ENCODE results near the gene KIAA0825.

Gene KIAA0825

GRCh38 chr5:94254214-94254613 is 364.2 kb downstream of the KIAA0825 start:
- Mint-ChIP-seq H3K9me3 (no peaks in the 10 kb centered on the region), H3K27me3 (no peaks in the 10 kb centered on the region), H3K36me3 (no peaks in the 10 kb centered on the region), H3K4me3 (no peak overlapping the region), H3K27ac (no peak overlapping the region), H3K4me1 (no peaks in the 10 kb centered on the region)
- no peak for ATAC-seq

GRCh38 chr5:94250985-94251384 is 367.4 kb downstream of the KIAA0825 start:
- Mint-ChIP-seq H3K36me3 (no peaks in the 10 kb centered on the region), H3K9me3 (no peaks in the 10 kb centered on the region), H3K4me3 (no peak overlapping the region), H3K4me1 (no peaks in the 10 kb centered on the region), H3K27me3 (no peaks in the 10 kb centered on the region), H3K27ac (no peak overlapping the region)
- ATAC-seq: no peak

- ATAC-seq: no peak
- Mint-ChIP-seq H3K27me3 (no peaks in the 10 kb centered on the region), H3K27ac (no peak overlapping the region), H3K4me1 (no peaks in the 10 kb centered on the region), H3K36me3 (no peaks in the 10 kb centered on the region), H3K9me3 (no peaks in the 10 kb centered on the region), H3K4me3 (no peak overlapping the region)
Observed at GRCh38 chr5:94249430-94249829, 369.0 kb downstream of the KIAA0825 start.

GRCh38 chr5:94248175-94248875 is 370.1 kb downstream of the KIAA0825 start:
- Mint-ChIP-seq H3K4me1 (no peaks in the 10 kb centered on the region), H3K36me3 (no peaks in the 10 kb centered on the region), H3K4me3 (no peak overlapping the region), H3K27ac (no peak overlapping the region), H3K27me3 (no peaks in the 10 kb centered on the region), H3K9me3 (no peaks in the 10 kb centered on the region)
- no peak for ATAC-seq

GRCh38 chr5:94245608-94246007 is 372.8 kb downstream of the KIAA0825 start:
- Mint-ChIP-seq H3K27ac (no peak overlapping the region), H3K27me3 (no peaks in the 10 kb centered on the region), H3K4me1 (no peaks in the 10 kb centered on the region), H3K4me3 (no peak overlapping the region), H3K36me3 (no peaks in the 10 kb centered on the region), H3K9me3 (no peaks in the 10 kb centered on the region)
- no peak for ATAC-seq

- no peaks in the 10 kb centered on the region for H3K9me3 Mint-ChIP-seq
- no peak overlapping the region for H3K4me3 Mint-ChIP-seq
- no peaks in the 10 kb centered on the region for H3K27me3 Mint-ChIP-seq
- H3K27ac Mint-ChIP-seq: no peak overlapping the region
- no peaks in the 10 kb centered on the region for H3K4me1 Mint-ChIP-seq
- ATAC-seq: no peak
- no peaks in the 10 kb centered on the region for H3K36me3 Mint-ChIP-seq
Observed at GRCh38 chr5:94244921-94245320, 373.5 kb downstream of the KIAA0825 start.

GRCh38 chr5:94243612-94244011 is 374.8 kb downstream of the KIAA0825 start:
- H3K36me3 Mint-ChIP-seq: no peaks in the 10 kb centered on the region
- H3K4me3 Mint-ChIP-seq: no peak overlapping the region
- ATAC-seq: no peak
- H3K9me3 Mint-ChIP-seq: no peaks in the 10 kb centered on the region
- H3K27ac Mint-ChIP-seq: no peak overlapping the region
- H3K27me3 Mint-ChIP-seq: no peaks in the 10 kb centered on the region
- H3K4me1 Mint-ChIP-seq: no peaks in the 10 kb centered on the region

- H3K4me3 Mint-ChIP-seq: no peak overlapping the region
- H3K36me3 Mint-ChIP-seq: no peaks in the 10 kb centered on the region
- H3K9me3 Mint-ChIP-seq: peaks cover under 1% of the 10 kb centered on the region
- H3K27ac Mint-ChIP-seq: no peak overlapping the region
- H3K27me3 Mint-ChIP-seq: no peaks in the 10 kb centered on the region
- no peak for ATAC-seq
- H3K4me1 Mint-ChIP-seq: no peaks in the 10 kb centered on the region
Observed at GRCh38 chr5:94240993-94241651, 377.3 kb downstream of the KIAA0825 start.

GRCh38 chr5:94240596-94240992 is 377.8 kb downstream of the KIAA0825 start:
- no peak for ATAC-seq
- Mint-ChIP-seq H3K36me3 (no peaks in the 10 kb centered on the region), H3K9me3 (peaks cover 2% of the 10 kb centered on the region), H3K27ac (no peak overlapping the region), H3K4me3 (no peak overlapping the region), H3K27me3 (no peaks in the 10 kb centered on the region), H3K4me1 (no peaks in the 10 kb centered on the region)

- Mint-ChIP-seq H3K27me3 (no peaks in the 10 kb centered on the region), H3K9me3 (peaks cover 6% of the 10 kb centered on the region), H3K4me1 (no peaks in the 10 kb centered on the region), H3K27ac (no peak overlapping the region), H3K36me3 (no peaks in the 10 kb centered on the region), H3K4me3 (no peak overlapping the region)
- no peak for ATAC-seq
Observed at GRCh38 chr5:94240134-94240533, 378.3 kb downstream of the KIAA0825 start.

GRCh38 chr5:94239266-94239665 is 379.1 kb downstream of the KIAA0825 start:
- Mint-ChIP-seq H3K27ac (no peak overlapping the region), H3K4me1 (no peaks in the 10 kb centered on the region), H3K27me3 (no peaks in the 10 kb centered on the region), H3K4me3 (no peak overlapping the region), H3K9me3 (peaks cover 8% of the 10 kb centered on the region), H3K36me3 (no peaks in the 10 kb centered on the region)
- no peak for ATAC-seq

GRCh38 chr5:94234987-94235386 is 383.4 kb downstream of the KIAA0825 start:
- Mint-ChIP-seq H3K4me1 (no peaks in the 10 kb centered on the region), H3K36me3 (no peaks in the 10 kb centered on the region), H3K27me3 (no peaks in the 10 kb centered on the region), H3K4me3 (no peak overlapping the region), H3K27ac (no peak overlapping the region), H3K9me3 (peaks cover 8% of the 10 kb centered on the region)
- no peak for ATAC-seq

- no peaks in the 10 kb centered on the region for H3K4me1 Mint-ChIP-seq
- H3K9me3 Mint-ChIP-seq: no peaks in the 10 kb centered on the region
- H3K27me3 Mint-ChIP-seq: no peaks in the 10 kb centered on the region
- H3K27ac Mint-ChIP-seq: no peak overlapping the region
- no peaks in the 10 kb centered on the region for H3K36me3 Mint-ChIP-seq
- no peak for ATAC-seq
- H3K4me3 Mint-ChIP-seq: no peak overlapping the region
Observed at GRCh38 chr5:94228791-94229190, 389.6 kb downstream of the KIAA0825 start.

GRCh38 chr5:94223235-94223634 is 395.2 kb downstream of the KIAA0825 start:
- no peaks in the 10 kb centered on the region for H3K36me3 Mint-ChIP-seq
- ATAC-seq: no peak
- no peak overlapping the region for H3K27ac Mint-ChIP-seq
- no peaks in the 10 kb centered on the region for H3K27me3 Mint-ChIP-seq
- no peaks in the 10 kb centered on the region for H3K4me1 Mint-ChIP-seq
- H3K9me3 Mint-ChIP-seq: no peaks in the 10 kb centered on the region
- no peak overlapping the region for H3K4me3 Mint-ChIP-seq

- no peaks in the 10 kb centered on the region for H3K4me1 Mint-ChIP-seq
- H3K9me3 Mint-ChIP-seq: no peaks in the 10 kb centered on the region
- H3K27me3 Mint-ChIP-seq: no peaks in the 10 kb centered on the region
- no peak overlapping the region for H3K27ac Mint-ChIP-seq
- no peak overlapping the region for H3K4me3 Mint-ChIP-seq
- ATAC-seq: no peak
- no peaks in the 10 kb centered on the region for H3K36me3 Mint-ChIP-seq
Observed at GRCh38 chr5:94218374-94218773, 400.0 kb downstream of the KIAA0825 start.

GRCh38 chr5:94217745-94218144 is 400.7 kb downstream of the KIAA0825 start:
- Mint-ChIP-seq H3K27ac (no peak overlapping the region), H3K36me3 (no peaks in the 10 kb centered on the region), H3K27me3 (no peaks in the 10 kb centered on the region), H3K4me1 (no peaks in the 10 kb centered on the region), H3K4me3 (no peak overlapping the region), H3K9me3 (no peaks in the 10 kb centered on the region)
- no peak for ATAC-seq
